HG03442 (cell line): ENCODE data around the gene STK39.

Source experiments
- ATAC-seq: cut with Tn5 transposase; IDR thresholded peaks from one replicate; pipeline ENCODE4 v1.9.1; 2021; ENCODE audit warnings: mild to moderate bottlenecking, moderate library complexity; ENCODE audit not compliant: unreplicated experiment

The STK39 gene

GRCh38 chr2:168244318-168244717 is 3.1 kb downstream of the STK39 start:
- ATAC-seq, result no peak

- ATAC-seq, result no peak
Observed at GRCh38 chr2:168243061-168243460, 4.3 kb downstream of the STK39 start.

GRCh38 chr2:168241746-168242145 is 5.6 kb downstream of the STK39 start:
- no peak for ATAC-seq

- ATAC-seq, result no peak
Observed at GRCh38 chr2:168241208-168241607, 6.2 kb downstream of the STK39 start.

GRCh38 chr2:168239281-168239680 is 8.1 kb downstream of the STK39 start:
- no peak for ATAC-seq

- ATAC-seq, result no peak
Observed at GRCh38 chr2:168237741-168238140, 9.7 kb downstream of the STK39 start.

GRCh38 chr2:168234407-168235085 is 12.8 kb downstream of the STK39 start:
- no peak for ATAC-seq

GRCh38 chr2:168233726-168234406 is 13.5 kb downstream of the STK39 start:
- no peak for ATAC-seq

- ATAC-seq, result no peak
Observed at GRCh38 chr2:168233166-168233565, 14.2 kb downstream of the STK39 start.

- no peak for ATAC-seq
Observed at GRCh38 chr2:168231609-168232241, 15.7 kb downstream of the STK39 start.

GRCh38 chr2:168230389-168230788 is 17.0 kb downstream of the STK39 start:
- no peak for ATAC-seq

- ATAC-seq, result no peak
Observed at GRCh38 chr2:168224346-168224745, 23.0 kb downstream of the STK39 start.

GRCh38 chr2:168222088-168222487 is 25.3 kb downstream of the STK39 start:
- no peak for ATAC-seq

GRCh38 chr2:168220965-168221819 is 26.2 kb downstream of the STK39 start:
- ATAC-seq, result no peak

GRCh38 chr2:168217920-168218319 is 29.5 kb downstream of the STK39 start:
- ATAC-seq, result no peak

GRCh38 chr2:168216351-168217005 is 30.9 kb downstream of the STK39 start:
- no peak for ATAC-seq

GRCh38 chr2:168215813-168216212 is 31.6 kb downstream of the STK39 start:
- no peak for ATAC-seq

- no peak for ATAC-seq
Observed at GRCh38 chr2:168212866-168213265, 34.5 kb downstream of the STK39 start.

- no peak for ATAC-seq
Observed at GRCh38 chr2:168212167-168212566, 35.2 kb downstream of the STK39 start.

GRCh38 chr2:168211664-168212163 is 35.7 kb downstream of the STK39 start:
- no peak for ATAC-seq
